Rectal smooth muscle tissue (tissue), 1 donor: ENCODE results near the gene SP9.

Experiments
- H3K27ac ChIP-seq: one replicate; pipeline ENCODE4 v1.7.0; 2013; ENCODE audit warnings: low read depth, low read length, inconsistent platforms
- H3K27me3 ChIP-seq: one replicate; pipeline ENCODE4 v1.7.0; 2013; ENCODE audit warnings: low read length; ENCODE audit not compliant: control insufficient read depth, insufficient read depth
- H3K36me3 ChIP-seq: one replicate; pipeline ENCODE4 v1.7.0; 2013; ENCODE audit warnings: low read length; ENCODE audit not compliant: control insufficient read depth, insufficient read depth
- H3K4me1 ChIP-seq: one replicate; pipeline ENCODE4 v1.7.0; 2013; ENCODE audit warnings: low read length; ENCODE audit not compliant: control insufficient read depth, insufficient read depth
- H3K4me3 ChIP-seq: one replicate; pipeline ENCODE4 v1.7.0; 2013; ENCODE audit warnings: low read length
- H3K9ac ChIP-seq: one replicate; pipeline ENCODE4 v1.7.0; 2013; ENCODE audit warnings: low read length

SP9 gene

GRCh38 chr2:174328114-174328960, 6.4 kb upstream of the SP9 start:
- H3K9ac ChIP-seq, result no peak overlapping the region
- H3K4me3 ChIP-seq, result no peak overlapping the region
- peaks cover 3% of the 10 kb centered on the region for H3K4me1 ChIP-seq
- H3K36me3 ChIP-seq, result no peaks in the 10 kb centered on the region
- peaks cover 63% of the 10 kb centered on the region for H3K27me3 ChIP-seq
- H3K27ac ChIP-seq, result no peak overlapping the region

GRCh38 chr2:174328961-174329715, 5.6 kb upstream of the SP9 start:
- H3K9ac ChIP-seq, result no peak overlapping the region
- peaks cover 3% of the 10 kb centered on the region for H3K4me1 ChIP-seq
- H3K27ac ChIP-seq, result no peak overlapping the region
- peaks cover 71% of the 10 kb centered on the region for H3K27me3 ChIP-seq
- no peak overlapping the region for H3K4me3 ChIP-seq
- H3K36me3 ChIP-seq, result no peaks in the 10 kb centered on the region

- no peak overlapping the region for H3K27ac ChIP-seq
- H3K36me3 ChIP-seq, result no peaks in the 10 kb centered on the region
- peaks cover 89% of the 10 kb centered on the region for H3K27me3 ChIP-seq
- no peak overlapping the region for H3K9ac ChIP-seq
- peaks cover 3% of the 10 kb centered on the region for H3K4me1 ChIP-seq
- H3K4me3 ChIP-seq, result no peak overlapping the region
Measured at GRCh38 chr2:174330945-174331594, 3.7 kb upstream of the SP9 start.

- peaks cover 3% of the 10 kb centered on the region for H3K4me1 ChIP-seq
- H3K4me3 ChIP-seq, result no peak overlapping the region
- no peaks in the 10 kb centered on the region for H3K36me3 ChIP-seq
- peaks cover 87% of the 10 kb centered on the region for H3K27me3 ChIP-seq
- H3K27ac ChIP-seq, result no peak overlapping the region
- H3K9ac ChIP-seq, result no peak overlapping the region
Measured at GRCh38 chr2:174331595-174332216, 3.0 kb upstream of the SP9 start.

GRCh38 chr2:174332217-174332963, 2.4 kb upstream of the SP9 start:
- no peak overlapping the region for H3K9ac ChIP-seq
- H3K4me1 ChIP-seq, result no peaks in the 10 kb centered on the region
- peaks cover 86% of the 10 kb centered on the region for H3K27me3 ChIP-seq
- no peak overlapping the region for H3K4me3 ChIP-seq
- H3K27ac ChIP-seq, result no peak overlapping the region
- H3K36me3 ChIP-seq, result no peaks in the 10 kb centered on the region

GRCh38 chr2:174333017-174333371, 1.8 kb upstream of the SP9 start:
- Histone ChIP-seq H3K9ac (no peak overlapping the region), H3K27me3 (peaks cover 86% of the 10 kb centered on the region), H3K27ac (no peak overlapping the region), H3K4me3 (no peak overlapping the region), H3K4me1 (no peaks in the 10 kb centered on the region), H3K36me3 (no peaks in the 10 kb centered on the region)

- Histone ChIP-seq H3K27ac (no peak overlapping the region), H3K36me3 (no peaks in the 10 kb centered on the region), H3K4me1 (no peaks in the 10 kb centered on the region), H3K27me3 (peaks cover 82% of the 10 kb centered on the region), H3K4me3 (peak overlapping the region; percentile 41), H3K9ac (no peak overlapping the region)
Measured at GRCh38 chr2:174333372-174334277, 1.1 kb upstream of the SP9 start.

GRCh38 chr2:174334278-174334715, 457 bp upstream of the SP9 start:
- peaks cover 81% of the 10 kb centered on the region for H3K27me3 ChIP-seq
- no peak overlapping the region for H3K4me3 ChIP-seq
- H3K9ac ChIP-seq, result no peak overlapping the region
- no peaks in the 10 kb centered on the region for H3K4me1 ChIP-seq
- no peaks in the 10 kb centered on the region for H3K36me3 ChIP-seq
- H3K27ac ChIP-seq, result no peak overlapping the region

GRCh38 chr2:174335254-174335987, 667 bp downstream of the SP9 start:
- peaks cover 80% of the 10 kb centered on the region for H3K27me3 ChIP-seq
- H3K27ac ChIP-seq, result no peak overlapping the region
- H3K9ac ChIP-seq, result no peak overlapping the region
- H3K4me1 ChIP-seq, result no peaks in the 10 kb centered on the region
- H3K4me3 ChIP-seq, result peak overlapping the region; percentile 50
- no peaks in the 10 kb centered on the region for H3K36me3 ChIP-seq

GRCh38 chr2:174335988-174336500, 1.3 kb downstream of the SP9 start:
- H3K4me3 ChIP-seq, result peak overlapping the region; percentile 50
- peaks cover 80% of the 10 kb centered on the region for H3K27me3 ChIP-seq
- H3K4me1 ChIP-seq, result no peaks in the 10 kb centered on the region
- no peaks in the 10 kb centered on the region for H3K36me3 ChIP-seq
- H3K27ac ChIP-seq, result no peak overlapping the region
- H3K9ac ChIP-seq, result no peak overlapping the region
